ENCODE measurements around the gene CCDC141.

CCDC141 gene

GRCh38 chr2:178911039-178911438 lies 138.9 kb downstream of the CCDC141 start:
- DNase-seq (ENCODE audit: low read depth in 3 of 3): no peak

GRCh38 chr2:178910005-178910404 lies 139.9 kb downstream of the CCDC141 start:
- DNase-seq (ENCODE audit: low read depth in 3 of 3): no peak

GRCh38 chr2:178909507-178909906 lies 140.4 kb downstream of the CCDC141 start:
- DNase-seq (ENCODE audit: low read depth in 3 of 3): no peak

GRCh38 chr2:178908810-178909209 lies 141.1 kb downstream of the CCDC141 start:
- no peak for DNase-seq (ENCODE audit: low read depth in 3 of 3)

- DNase-seq (ENCODE audit: low read depth in 3 of 3): no peak
Observed at GRCh38 chr2:178905261-178905660, 144.7 kb downstream of the CCDC141 start.

GRCh38 chr2:178899656-178900055 lies 150.3 kb downstream of the CCDC141 start:
- no peak for DNase-seq (ENCODE audit: low read depth in 3 of 3)

GRCh38 chr2:178895872-178896271 lies 154.1 kb downstream of the CCDC141 start:
- no peak for DNase-seq (ENCODE audit: low read depth in 3 of 3)

GRCh38 chr2:178895171-178895570 lies 154.8 kb downstream of the CCDC141 start:
- DNase-seq (ENCODE audit: low read depth in 3 of 3): no peak

GRCh38 chr2:178892751-178893625 lies 156.9 kb downstream of the CCDC141 start:
- no peak for DNase-seq (ENCODE audit: low read depth in 3 of 3)

GRCh38 chr2:178891959-178892485 lies 157.9 kb downstream of the CCDC141 start:
- DNase-seq (ENCODE audit: low read depth in 3 of 3): no peak

- DNase-seq (ENCODE audit: low read depth in 3 of 3): peak; percentile 5 to 24 (median 13)
Observed at GRCh38 chr2:178891265-178891958, 158.5 kb downstream of the CCDC141 start.

GRCh38 chr2:178886006-178886405 lies 163.9 kb downstream of the CCDC141 start:
- no peak for DNase-seq (ENCODE audit: low read depth in 3 of 3)

GRCh38 chr2:178884440-178884839 lies 165.5 kb downstream of the CCDC141 start:
- DNase-seq (ENCODE audit: low read depth in 3 of 3): no peak

GRCh38 chr2:178882666-178883440 lies 167.1 kb downstream of the CCDC141 start:
- DNase-seq (ENCODE audit: low read depth in 3 of 3): no peak

- DNase-seq (ENCODE audit: low read depth in 3 of 3): no peak
Observed at GRCh38 chr2:178881075-178881474, 168.9 kb downstream of the CCDC141 start.

GRCh38 chr2:178880257-178880656 lies 169.7 kb downstream of the CCDC141 start:
- no peak for DNase-seq (ENCODE audit: low read depth in 3 of 3)

GRCh38 chr2:178877874-178878273 lies 172.1 kb downstream of the CCDC141 start:
- DNase-seq (ENCODE audit: low read depth in 3 of 3): no peak

- no peak for DNase-seq (ENCODE audit: low read depth in 3 of 3)
Observed at GRCh38 chr2:178874529-178875240, 175.3 kb downstream of the CCDC141 start.

GRCh38 chr2:178873912-178874311 lies 176.0 kb downstream of the CCDC141 start:
- DNase-seq (ENCODE audit: low read depth in 3 of 3): no peak

GRCh38 chr2:178871536-178871935 lies 178.4 kb downstream of the CCDC141 start:
- DNase-seq (ENCODE audit: low read depth in 3 of 3): no peak

GRCh38 chr2:178870703-178871102 lies 179.2 kb downstream of the CCDC141 start:
- DNase-seq (ENCODE audit: low read depth in 3 of 3): no peak

All from stimulated activated CD4-positive, alpha-beta T cell treated with anti-CD3 and anti-CD28 coated beads, TNF-alpha, amount 100 ng/mL, for 4 hours (primary cell).